ENCODE results near the gene KRTAP8-1.

The KRTAP8-1 gene

GRCh38 chr21:30813174-30813573, at the start of gene KRTAP8-1:
TSS of gene KRTAP8-1 (minus strand) at chr21:30813274. CDS start at chr21:30813220, 54 bp downstream.
- no peak for DNase-seq

- no peak for DNase-seq
Measured at GRCh38 chr21:30847627-30848500, 34.8 kb upstream of the KRTAP8-1 start.

GRCh38 chr21:30842990-30843389, 29.9 kb upstream of the KRTAP8-1 start:
- no peak for DNase-seq

- DNase-seq, result no peak
Measured at GRCh38 chr21:30839304-30839703, 26.2 kb upstream of the KRTAP8-1 start.

GRCh38 chr21:30838536-30838935, 25.5 kb upstream of the KRTAP8-1 start:
- no peak for DNase-seq

- no peak for DNase-seq
Measured at GRCh38 chr21:30831194-30831765, 18.2 kb upstream of the KRTAP8-1 start.

- no peak for DNase-seq
Measured at GRCh38 chr21:30829659-30830058, 16.6 kb upstream of the KRTAP8-1 start, which contains the start of gene KRTAP7-1. TSS of gene KRTAP7-1 (minus strand) at chr21:30829759. CDS start at chr21:30829698, 61 bp downstream.

GRCh38 chr21:30818837-30819610, 6.0 kb upstream of the KRTAP8-1 start:
- no peak for DNase-seq

GRCh38 chr21:30800605-30801004, 12.5 kb downstream of the KRTAP8-1 start:
- DNase-seq, result no peak

GRCh38 chr21:30793581-30794314, 19.3 kb downstream of the KRTAP8-1 start:
- no peak for DNase-seq

- no peak for DNase-seq
Measured at GRCh38 chr21:30779249-30779648, 33.8 kb downstream of the KRTAP8-1 start.

GRCh38 chr21:30769724-30770431, 43.2 kb downstream of the KRTAP8-1 start:
- no peak for DNase-seq
